Measurements from ENCODE around the gene ZNF484.
"Not testable (repeated sequence)": the region's sequence is repeated elsewhere in the genome, so short reads cannot be mapped to it uniquely, and the experiment has no call there.

ZNF484 gene

DNA sequence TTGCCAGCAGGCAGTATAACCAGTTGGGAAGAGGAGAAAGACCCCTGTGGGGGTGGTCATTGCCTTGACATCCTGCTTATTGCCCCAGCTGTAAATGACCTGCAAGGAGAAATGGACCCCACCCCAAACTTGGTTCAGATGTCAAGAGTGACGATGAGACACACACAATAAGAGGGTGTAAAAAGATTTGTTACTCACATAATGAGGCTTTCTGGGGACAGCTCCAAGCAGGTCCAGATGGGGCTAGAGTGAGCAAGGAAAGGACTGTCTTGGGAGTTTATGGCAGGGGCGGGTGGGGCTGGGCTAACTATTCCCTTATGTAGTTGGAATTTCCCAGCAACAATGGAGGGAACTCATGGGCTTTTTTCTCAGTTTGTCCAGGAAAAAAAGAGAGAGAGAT lies 24.1 kb downstream of the ZNF484 start:
- DNase-seq (ENCODE audit: low read depth, low spot score): no peak
- CTCF ChIA-PET: no interaction called here
- H3K4me3 ChIP-seq (ENCODE audit: low read depth, low read length): no peak overlapping the region
- POLR2A ChIA-PET: no interaction called here
- TF ChIP-seq CTCF (IDR thresholded peaks at IDR 0.05; ENCODE audit: insufficient read depth, low read length, missing control alignments): no peak

- CTCF ChIA-PET: interaction anchor here (0.6 kb wide), 1 partner anchor 13 kb away, joined by 3 read pairs; no protein-coding TSS in a partner anchor
These were observed 26.9 kb downstream of the ZNF484 start for GRCh38 chr9:92850898-92851297.

DNA sequence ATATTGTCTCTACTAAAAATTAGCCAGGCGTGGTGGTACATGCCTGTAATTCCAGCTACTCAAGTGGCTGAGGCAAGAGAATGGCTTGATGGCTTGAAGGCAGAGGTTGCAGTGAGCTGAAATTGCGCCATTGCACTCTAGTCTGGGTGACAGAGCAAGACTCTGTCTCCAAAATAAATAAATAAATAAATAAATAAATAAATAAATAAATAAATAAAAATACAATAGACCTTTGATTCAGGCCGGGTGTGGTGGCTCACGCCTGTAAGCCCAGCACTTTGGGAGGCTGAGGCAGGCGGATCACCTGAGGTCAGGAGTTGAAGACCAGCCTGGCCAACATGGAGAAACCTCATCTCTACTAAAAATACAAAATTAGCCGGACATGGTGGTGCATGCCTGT lies 29.1 kb downstream of the ZNF484 start:
- CTCF ChIA-PET; POLR2A ChIA-PET; DNase-seq (ENCODE audit: low read depth, low spot score); H3K4me3 ChIP-seq (ENCODE audit: low read depth, low read length): not testable (repeated sequence)

More at GRCh38 chr9:92850898-92851297, 26.9 kb downstream of the ZNF484 start:
- POLR2A ChIA-PET: no interaction called here
- DNase-seq (ENCODE audit: low read depth, low spot score): no peak
- H3K4me3 ChIP-seq (ENCODE audit: low read depth, low read length): no peak overlapping the region
- no peak for TF ChIP-seq CTCF (IDR thresholded peaks at IDR 0.05; ENCODE audit: insufficient read depth, low read length, missing control alignments)

DNA sequence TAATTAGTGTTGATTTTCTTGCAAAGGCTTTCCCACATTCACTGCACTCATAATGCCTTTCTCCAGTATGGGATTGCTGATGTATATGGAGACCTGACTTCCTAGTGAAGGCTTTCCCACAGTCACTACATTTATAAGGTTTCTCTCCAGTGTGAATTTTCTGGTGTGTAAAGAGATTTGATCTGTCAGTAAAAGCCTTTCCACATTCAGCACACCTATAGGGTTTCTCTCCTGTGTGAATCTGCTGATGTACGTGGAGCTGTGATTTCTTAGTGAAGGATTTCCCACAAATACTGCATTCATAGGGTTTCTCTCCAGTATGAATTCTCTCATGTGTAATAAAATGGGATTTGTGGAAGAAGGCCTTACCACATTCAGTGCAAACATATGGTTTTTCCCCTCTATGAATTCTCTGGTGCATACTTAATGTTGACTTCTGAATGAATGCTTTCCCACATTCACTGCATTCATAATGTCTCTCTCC lies 31.1 kb downstream of the ZNF484 start:
- TF ChIP-seq CTCF (IDR thresholded peaks at IDR 0.05; ENCODE audit: insufficient read depth, low read length, missing control alignments): no peak
- DNase-seq (ENCODE audit: low read depth, low spot score): no peak
- no peak overlapping the region for H3K4me3 ChIP-seq (ENCODE audit: low read depth, low read length)
- ChIA-PET POLR2A (no interaction called here), CTCF (no interaction called here)

DNA sequence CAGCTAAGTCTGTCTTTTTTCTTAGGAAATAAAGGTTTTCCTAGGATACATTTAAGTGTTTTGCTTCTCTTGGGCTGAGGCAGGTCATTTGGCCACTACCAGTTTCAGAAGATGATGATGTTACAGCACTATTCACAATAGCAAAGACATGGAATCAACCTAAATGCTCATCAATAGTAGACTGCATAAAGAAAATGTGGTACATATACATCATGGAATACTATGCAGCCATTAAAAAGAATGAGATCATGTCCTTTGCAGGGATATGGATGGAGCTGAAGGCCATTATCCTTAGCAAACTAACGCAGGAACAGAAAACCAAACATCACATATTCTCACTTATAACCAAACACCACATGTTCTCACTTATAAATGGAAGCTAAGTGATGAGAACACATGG lies 39.4 kb downstream of the ZNF484 start:
- CTCF ChIA-PET; POLR2A ChIA-PET; DNase-seq (ENCODE audit: low read depth, low spot score); H3K4me3 ChIP-seq (ENCODE audit: low read depth, low read length): not testable (repeated sequence)

- CTCF ChIA-PET: no interaction called here
- POLR2A ChIA-PET: no interaction called here
These were observed 40.6 kb downstream of the ZNF484 start for GRCh38 chr9:92837191-92837590.

GRCh38 chr9:92829420-92829819 lies 48.4 kb downstream of the ZNF484 start:
- POLR2A ChIA-PET: no interaction called here
- DNase-seq (ENCODE audit: low read depth, low spot score): no peak
- no peak overlapping the region for H3K4me3 ChIP-seq (ENCODE audit: low read depth, low read length)
- CTCF ChIA-PET: interaction anchor here (1.5 kb wide), 1 partner anchor 38 kb away, joined by 3 read pairs; no protein-coding TSS in a partner anchor
- TF ChIP-seq CTCF (IDR thresholded peaks at IDR 0.05; ENCODE audit: insufficient read depth, low read length, missing control alignments): no peak

More at GRCh38 chr9:92837191-92837590, 40.6 kb downstream of the ZNF484 start:
- H3K4me3 ChIP-seq (ENCODE audit: low read depth, low read length): no peak overlapping the region
- no peak for DNase-seq (ENCODE audit: low read depth, low spot score)
- no peak for TF ChIP-seq CTCF (IDR thresholded peaks at IDR 0.05; ENCODE audit: insufficient read depth, low read length, missing control alignments)

- H3K4me3 ChIP-seq (ENCODE audit: low read depth, low read length); DNase-seq (ENCODE audit: low read depth, low spot score); POLR2A ChIA-PET; CTCF ChIA-PET: not testable (repeated sequence)
These were observed 52.8 kb downstream of the ZNF484 start for GRCh38 chr9:92825065-92825464.

Measured in AG04449 (cell line).